ENCODE measurements around the gene USH1C. TPM values are rescaled to one million over a fixed set of nuclear protein-coding genes. Genes with fewer than 3 reads are reported as not detected.

USH1C gene
- total RNA-seq, 4 donors from 2014 or later = 0.75 TPM; not detected in 3

DNA sequence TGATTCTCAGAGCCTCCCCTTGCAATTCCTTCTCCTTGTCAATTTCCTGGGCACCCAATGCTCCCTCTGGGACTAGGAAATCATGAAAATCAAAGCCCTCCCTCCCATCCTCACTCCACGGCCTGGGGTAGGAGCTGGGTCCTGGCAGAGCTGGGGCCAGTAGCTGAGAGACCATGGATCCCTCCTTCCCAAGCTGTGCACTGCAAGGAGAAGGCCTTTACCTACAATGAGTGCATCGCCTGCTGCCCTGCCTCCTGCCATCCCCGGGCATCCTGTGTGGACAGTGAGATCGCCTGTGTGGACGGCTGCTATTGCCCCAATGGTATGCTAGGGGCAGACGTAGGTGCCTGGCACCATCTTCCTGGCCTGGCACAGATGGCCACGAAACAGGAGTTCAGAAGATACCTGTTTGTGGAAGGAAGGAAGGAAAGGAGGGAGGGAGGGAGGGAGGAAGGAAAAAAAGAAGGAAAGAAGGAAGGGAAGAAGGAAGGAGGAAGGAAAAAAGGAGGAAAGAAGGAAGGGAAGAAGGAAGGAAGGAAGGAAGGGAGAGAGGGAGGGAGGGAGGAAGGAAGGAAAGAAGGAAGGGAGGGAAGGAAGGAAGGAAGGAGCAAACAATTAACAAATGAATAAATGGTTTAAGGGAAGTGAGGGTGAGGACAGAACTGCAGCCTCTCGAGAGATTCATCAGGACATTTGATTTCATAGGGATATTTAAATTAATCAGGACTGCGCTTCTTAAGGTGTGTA lies 15.3 kb upstream of the USH1C start:
- TF ChIP-seq, protein P1, sequence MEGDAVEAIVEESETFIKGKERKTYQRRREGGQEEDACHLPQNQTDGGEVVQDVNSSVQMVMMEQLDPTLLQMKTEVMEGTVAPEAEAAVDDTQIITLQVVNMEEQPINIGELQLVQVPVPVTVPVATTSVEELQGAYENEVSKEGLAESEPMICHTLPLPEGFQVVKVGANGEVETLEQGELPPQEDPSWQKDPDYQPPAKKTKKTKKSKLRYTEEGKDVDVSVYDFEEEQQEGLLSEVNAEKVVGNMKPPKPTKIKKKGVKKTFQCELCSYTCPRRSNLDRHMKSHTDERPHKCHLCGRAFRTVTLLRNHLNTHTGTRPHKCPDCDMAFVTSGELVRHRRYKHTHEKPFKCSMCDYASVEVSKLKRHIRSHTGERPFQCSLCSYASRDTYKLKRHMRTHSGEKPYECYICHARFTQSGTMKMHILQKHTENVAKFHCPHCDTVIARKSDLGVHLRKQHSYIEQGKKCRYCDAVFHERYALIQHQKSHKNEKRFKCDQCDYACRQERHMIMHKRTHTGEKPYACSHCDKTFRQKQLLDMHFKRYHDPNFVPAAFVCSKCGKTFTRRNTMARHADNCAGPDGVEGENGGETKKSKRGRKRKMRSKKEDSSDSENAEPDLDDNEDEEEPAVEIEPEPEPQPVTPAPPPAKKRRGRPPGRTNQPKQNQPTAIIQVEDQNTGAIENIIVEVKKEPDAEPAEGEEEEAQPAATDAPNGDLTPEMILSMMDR (IDR thresholded peaks at IDR 0.05; ENCODE audit: low read depth) = no peak

- TF ChIP-seq, protein P1 (IDR thresholded peaks at IDR 0.05; ENCODE audit: low read depth) = no peak
Observed at GRCh38 chr11:17558916-17559315, 14.7 kb upstream of the USH1C start.

DNA sequence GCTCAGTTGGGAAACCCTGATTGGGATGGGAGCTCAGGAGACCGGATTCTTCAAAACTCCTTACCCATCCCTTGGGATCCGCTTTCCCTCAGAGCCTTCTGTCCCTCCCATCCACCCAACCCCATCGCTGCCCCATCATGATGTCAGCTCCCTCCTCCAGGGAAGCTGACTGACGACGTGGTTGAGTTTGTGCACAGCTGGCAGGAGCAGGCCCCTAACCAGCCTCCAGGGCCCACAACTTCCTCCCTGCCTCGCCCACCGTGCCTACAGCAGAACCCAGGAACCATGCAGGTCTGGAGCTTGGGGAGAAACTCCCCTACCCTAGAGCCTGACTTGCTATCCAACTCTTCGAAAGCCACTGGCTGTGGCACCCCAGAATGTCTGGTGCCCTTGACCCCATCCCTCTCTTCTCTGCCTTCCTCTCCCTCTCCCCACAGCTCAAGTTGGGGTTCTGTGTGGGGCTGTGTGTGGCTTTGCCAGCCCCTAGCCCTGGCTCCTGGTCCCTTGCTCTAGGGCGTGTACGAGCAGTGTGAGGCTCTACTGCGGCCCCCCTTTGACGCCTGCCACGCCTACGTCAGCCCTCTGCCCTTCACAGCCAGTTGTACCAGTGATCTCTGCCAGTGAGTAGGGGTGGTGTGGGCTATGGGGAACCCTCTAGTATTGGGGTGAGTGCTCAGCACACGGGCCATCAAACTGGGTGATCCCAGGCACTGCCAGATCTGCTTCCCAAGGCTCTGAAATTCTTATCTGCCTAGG lies 14.0 kb upstream of the USH1C start:
- TF ChIP-seq, protein P1 (IDR thresholded peaks at IDR 0.05; ENCODE audit: low read depth) = no peak

DNA sequence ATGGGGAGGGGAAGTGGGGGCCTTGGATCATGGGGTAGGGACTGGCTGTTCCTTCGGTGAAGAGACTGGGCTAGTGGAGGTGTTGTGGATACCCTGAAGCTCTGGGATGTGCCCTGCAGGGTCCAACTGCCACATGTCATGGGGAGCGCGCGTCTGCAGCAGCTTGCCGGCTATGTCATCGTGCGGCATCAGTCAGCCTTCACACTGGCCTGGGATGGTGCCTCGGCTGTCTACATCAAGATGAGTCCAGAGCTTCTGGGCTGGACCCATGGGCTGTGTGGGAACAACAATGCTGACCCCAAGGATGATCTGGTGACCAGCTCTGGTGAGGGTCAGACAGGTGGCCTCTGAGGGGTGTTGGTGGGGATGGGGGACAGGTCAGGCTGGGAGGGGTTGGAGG lies 12.8 kb upstream of the USH1C start:
- TF ChIP-seq, protein P1 (IDR thresholded peaks at IDR 0.05; ENCODE audit: low read depth) = no peak

DNA sequence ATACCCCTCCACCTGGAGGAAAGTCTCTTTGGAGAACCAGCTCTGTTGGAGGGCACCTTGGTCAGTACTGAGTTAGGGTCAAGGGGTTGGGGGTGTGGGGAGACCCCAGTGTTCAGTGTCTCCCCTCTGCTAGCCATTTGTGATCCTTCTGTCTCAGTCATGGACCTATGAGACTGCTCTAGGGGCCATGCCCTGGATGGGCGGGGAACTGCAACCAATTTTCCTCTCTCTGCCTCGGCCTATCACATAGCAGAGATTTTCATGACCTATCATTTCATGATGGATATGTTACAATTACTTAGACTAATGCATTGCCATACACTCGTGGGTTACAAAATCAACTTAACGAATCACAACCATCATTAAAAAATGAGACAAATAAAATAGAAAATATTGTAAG lies 10.3 kb upstream of the USH1C start:
- TF ChIP-seq, protein P1 (IDR thresholded peaks at IDR 0.05; ENCODE audit: low read depth) = no peak

DNA sequence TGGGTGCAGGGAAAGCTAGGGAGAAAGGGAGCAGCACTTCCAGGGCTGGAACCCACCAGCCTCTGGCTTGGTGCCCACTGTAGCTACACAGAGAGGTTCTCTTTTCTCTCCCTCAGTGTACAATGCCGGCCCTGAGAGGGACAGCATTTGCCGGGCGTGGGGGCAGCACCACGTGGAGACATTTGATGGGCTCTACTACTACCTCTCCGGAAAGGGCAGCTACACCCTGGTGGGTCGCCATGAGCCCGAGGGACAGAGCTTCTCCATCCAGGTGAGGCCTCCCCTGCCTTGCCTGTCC lies 9.0 kb upstream of the USH1C start:
- TF ChIP-seq, protein P1 (IDR thresholded peaks at IDR 0.05; ENCODE audit: low read depth) = no peak

DNA sequence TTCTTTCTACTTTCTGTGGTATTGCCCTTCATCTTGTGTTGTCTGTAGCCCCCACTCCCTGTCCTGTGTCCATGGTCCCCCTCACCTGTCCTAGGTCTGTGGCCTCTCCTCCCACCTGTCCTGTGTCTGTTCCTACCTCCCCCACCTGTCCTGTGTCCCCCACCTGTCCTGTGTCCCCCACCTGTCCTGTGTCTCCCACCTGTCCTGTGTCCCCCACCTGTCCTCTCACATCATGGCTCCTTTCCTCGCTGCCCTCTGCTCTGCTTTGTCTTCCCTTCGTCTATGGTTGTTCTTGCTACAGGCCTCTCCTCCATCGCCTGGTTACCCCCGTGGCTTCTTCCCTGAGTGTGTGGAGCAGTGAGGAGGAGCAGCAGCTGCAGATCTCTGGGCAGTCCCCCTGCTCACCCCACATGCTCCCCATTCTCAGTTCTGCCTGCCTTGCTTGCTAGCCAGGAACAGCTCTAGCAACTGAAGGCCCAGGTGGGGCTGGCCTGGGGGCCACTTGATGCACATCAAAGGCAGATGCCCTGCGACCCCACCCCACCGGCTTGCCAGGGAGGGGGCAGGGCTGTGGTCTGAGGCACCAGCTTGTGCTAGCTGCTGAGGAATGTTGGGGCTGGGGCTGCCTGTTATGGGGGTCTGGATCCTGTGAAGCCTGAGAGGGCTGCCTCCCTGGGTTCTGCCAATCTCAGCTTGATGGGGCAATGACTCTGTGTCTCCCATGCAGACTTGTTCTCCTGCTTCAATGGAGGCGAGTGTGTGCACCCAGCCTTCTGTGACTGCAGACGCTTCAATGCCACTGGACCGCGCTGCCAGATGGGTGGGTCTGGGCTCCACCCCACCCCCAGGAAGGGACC lies 8.4 kb upstream of the USH1C start:
- TF ChIP-seq, protein P1 (IDR thresholded peaks at IDR 0.05; ENCODE audit: low read depth) = no peak
